ENCODE data around the gene TRIO.
A peak's percentile ranks its signal among the peaks of the same experiment; 100 is the strongest.

TRIO gene

GRCh38 chr5:14501353-14502293 lies 358.5 kb downstream of the TRIO start:
- DNase-seq, result no peak

GRCh38 chr5:14502294-14502690 lies 359.1 kb downstream of the TRIO start:
- DNase-seq, result no peak

- no peak for DNase-seq
Measured at GRCh38 chr5:14503017-14503680, 360.0 kb downstream of the TRIO start.

- no peak for DNase-seq
Measured at GRCh38 chr5:14503681-14504331, 360.7 kb downstream of the TRIO start.

DNA sequence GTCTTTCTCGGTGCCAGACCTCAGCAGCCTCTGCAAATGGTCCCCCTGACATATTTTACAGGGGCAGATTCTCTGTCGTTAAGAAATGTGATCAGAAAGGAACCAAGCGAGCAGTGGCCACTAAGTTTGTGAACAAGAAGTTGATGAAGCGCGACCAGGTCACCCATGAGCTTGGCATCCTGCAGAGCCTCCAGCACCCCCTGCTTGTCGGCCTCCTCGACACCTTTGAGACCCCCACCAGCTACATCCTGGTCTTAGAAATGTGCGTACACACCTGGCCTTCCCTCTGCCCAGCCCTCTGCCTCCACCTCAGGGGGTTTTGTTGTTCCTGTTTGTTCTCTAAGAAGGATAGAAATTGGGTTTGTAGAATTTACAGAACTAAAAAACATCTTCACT lies 361.2 kb downstream of the TRIO start:
- DNase-seq, result no peak

DNA sequence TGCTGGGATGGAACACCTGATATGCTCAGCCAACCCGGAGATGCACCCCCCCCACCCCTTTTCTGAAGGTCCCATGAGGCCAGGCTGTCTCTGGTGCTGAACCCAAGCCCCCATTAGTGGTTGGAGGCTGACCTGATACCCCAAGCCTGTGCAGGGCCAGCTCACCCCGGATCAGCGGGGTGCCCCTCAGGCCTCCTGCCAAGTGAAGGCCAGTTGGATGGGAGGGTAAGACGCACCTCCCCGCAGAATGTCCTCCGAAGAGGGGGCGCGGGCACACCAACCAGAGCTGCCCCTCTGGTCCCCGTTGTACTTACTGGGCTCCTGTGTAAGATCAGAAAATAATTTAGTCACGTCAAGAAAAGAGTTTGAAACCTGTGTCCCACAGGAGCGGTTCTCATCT lies 361.7 kb downstream of the TRIO start:
- no peak for DNase-seq

- peak; percentile 11 for DNase-seq
Measured at GRCh38 chr5:14505310-14506139, 362.4 kb downstream of the TRIO start.

DNA sequence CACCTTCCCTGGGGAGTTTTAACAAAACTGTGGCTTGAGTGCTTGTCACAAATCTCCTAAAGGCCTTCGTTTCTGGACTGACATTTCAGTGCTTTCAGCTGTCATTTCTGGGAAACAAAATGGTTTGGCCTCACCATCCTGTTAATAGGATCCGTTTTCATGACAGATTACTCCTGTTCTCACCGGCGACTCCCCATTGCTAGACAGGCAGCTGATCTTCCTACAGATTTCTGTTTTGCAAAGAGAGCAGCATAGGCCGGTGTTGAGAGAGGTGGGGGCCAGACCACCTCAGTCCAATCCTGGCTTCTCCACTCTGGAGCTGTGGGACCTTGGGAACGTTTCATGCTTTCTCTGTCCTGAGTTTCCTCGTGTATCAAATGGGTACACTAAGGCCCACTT lies 363.0 kb downstream of the TRIO start:
- DNase-seq, result no peak

DNA sequence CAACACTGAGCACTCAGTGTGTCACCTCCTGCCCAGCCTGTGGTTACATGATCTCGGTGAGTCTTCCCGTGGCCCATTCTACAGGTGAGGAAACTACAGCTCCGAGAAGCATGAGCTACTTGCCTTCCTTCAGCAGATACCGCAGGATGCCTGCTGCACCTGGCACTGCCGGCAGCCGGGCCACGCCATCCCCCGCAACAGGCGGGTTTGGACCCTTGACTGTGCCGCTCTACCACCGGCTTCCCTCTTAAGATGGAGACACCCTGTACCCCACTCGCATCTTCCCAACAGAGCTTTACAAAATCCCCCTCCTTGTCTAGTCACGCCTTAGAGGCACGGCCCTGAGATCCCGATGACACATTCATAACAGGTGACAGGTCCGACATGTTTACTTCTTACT lies 363.5 kb downstream of the TRIO start:
- no peak for DNase-seq

DNA sequence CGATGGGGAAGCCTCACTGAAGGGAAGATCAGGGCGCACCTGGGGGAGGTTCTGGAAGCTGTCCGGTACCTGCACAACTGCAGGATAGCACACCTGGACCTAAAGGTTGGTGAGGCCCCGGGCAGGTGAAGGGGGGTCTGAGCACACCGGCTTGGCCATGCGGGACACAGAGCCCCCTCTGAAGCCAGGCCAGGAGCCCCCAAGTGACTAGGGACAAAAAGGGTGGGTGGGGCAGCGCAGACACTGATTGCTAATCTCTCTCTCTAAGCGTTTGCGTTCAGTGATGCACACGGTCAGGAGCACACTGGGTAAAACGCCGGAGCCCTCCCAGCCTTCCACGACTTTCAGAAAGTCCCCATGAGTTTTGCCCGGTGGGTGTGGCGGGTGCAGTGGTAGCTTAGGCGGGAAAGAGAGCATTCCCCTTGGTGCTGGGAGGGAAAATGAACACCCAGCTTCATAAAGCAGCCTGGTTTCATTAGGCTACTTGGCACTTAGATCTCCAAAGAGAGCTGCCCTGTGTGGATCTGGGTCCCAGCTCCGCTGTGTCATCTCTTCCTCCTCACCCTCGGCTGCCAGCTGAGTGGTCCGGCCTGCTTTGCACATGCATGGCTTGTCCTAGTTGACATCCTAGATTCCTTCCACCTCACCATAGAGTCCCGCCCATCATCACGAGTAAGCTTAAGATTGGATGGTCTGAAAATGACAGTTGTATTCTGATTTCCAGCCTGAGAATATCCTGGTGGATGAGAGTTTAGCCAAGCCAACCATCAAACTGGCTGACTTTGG lies 364.2 kb downstream of the TRIO start:
- DNase-seq, result no peak

GRCh38 chr5:14508046-14508445 lies 364.9 kb downstream of the TRIO start:
- no peak for DNase-seq

GRCh38 chr5:14509556-14509955 lies 366.4 kb downstream of the TRIO start:
- no peak for DNase-seq

GRCh38 chr5:14510156-14510734 lies 367.1 kb downstream of the TRIO start:
- no peak for DNase-seq

- no peak for DNase-seq
Measured at GRCh38 chr5:14510880-14511279, 367.7 kb downstream of the TRIO start.

DNA sequence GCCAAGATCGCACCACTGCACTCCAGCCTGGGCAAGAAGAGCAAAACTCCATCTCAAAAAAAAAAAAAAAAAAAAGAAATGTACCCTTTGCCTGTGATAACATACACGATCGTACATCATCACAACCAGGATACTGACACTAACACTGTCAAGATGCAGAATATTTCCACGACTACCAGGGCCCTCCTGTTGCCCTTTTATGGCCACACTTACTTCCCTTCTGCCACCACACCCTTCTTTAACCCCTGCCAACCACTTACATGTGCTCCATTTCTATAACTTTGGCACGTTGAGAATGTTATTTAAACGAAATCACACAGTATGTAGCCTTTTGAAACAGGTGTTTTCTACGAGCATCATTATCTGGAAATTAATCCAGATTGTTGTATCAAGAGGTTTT lies 369.4 kb downstream of the TRIO start:
- no peak for DNase-seq

DNA sequence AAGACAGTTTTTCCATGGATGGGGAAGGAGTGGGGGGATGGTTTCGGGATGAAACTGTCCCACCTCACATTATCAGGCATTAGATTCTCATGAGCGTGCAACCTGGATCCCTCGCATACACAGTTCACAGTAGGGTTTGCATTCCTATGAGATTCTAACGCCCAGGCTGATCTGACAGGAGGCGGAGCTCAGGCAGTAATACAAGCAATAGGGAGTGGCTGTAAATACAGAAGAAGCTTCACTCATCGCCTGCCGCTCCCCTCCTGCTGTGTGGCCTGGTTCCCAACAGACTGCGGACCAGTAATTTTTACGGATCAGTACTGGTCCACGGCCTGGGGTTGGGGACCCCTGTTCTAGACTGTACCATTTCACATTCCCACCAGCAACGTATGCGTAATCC lies 370.1 kb downstream of the TRIO start:
- no peak for DNase-seq

DNA sequence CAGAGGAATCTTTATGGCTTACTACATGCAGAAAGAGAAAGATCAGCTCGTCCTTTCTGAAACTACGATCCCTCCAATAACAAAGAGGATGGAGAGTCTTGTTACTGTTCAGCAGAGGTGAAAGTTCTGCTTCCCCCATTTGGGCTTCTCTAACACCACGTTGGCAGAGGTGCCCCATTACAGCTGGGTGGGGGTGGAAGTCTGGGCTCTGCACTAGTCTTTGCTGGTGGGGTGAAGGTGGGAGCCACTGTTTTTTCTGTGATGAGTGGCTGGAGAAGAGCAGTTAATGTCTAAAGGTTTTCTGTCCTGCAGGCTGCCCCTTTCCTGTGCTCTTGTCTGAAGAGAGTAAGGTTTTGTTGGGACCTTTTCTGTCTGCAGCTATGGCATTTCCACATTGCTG lies 373.8 kb downstream of the TRIO start:
- DNase-seq, result no peak

DNA sequence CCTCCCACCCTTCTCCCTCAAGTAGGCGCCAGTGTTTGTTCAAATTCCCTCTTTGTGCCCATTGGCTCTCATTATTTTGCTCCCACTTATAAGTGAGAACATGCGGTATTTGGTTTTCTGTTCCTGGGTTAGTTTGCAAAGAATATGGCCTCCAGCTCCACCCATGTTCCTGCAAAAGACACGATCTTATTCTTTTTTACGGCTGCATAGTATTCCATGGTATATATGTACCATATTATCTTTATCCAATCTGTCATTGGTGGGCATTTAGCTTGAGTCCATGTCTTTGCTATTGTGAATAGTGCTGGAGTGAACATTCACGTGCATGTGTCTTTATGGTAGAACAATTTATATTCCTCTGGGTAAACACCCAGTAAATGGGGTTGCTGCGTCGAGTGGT lies 375.5 kb downstream of the TRIO start:
- DNase-seq, result no peak

GRCh38 chr5:14521748-14522147 lies 378.6 kb downstream of the TRIO start:
- no peak for DNase-seq

DNA sequence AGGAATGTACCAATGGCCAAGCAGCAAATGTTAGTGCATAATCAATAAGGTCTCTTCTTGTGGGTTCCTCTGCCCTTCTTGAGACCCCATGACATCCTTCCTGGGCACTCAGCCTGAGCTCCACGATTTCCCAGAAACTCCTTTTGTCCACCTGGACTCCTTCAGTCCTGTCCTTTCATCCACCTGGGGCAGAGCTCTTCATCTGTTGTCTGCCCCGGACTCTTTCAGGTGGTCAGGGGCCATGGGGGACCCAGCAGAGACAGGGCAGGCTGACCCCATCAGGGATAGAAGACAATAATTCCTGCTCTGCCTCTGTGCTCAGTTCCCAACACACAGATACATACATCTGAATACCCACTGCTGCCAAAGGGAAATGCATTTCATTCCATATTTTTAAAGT lies 379.6 kb downstream of the TRIO start:
- DNase-seq, result no peak

DNA sequence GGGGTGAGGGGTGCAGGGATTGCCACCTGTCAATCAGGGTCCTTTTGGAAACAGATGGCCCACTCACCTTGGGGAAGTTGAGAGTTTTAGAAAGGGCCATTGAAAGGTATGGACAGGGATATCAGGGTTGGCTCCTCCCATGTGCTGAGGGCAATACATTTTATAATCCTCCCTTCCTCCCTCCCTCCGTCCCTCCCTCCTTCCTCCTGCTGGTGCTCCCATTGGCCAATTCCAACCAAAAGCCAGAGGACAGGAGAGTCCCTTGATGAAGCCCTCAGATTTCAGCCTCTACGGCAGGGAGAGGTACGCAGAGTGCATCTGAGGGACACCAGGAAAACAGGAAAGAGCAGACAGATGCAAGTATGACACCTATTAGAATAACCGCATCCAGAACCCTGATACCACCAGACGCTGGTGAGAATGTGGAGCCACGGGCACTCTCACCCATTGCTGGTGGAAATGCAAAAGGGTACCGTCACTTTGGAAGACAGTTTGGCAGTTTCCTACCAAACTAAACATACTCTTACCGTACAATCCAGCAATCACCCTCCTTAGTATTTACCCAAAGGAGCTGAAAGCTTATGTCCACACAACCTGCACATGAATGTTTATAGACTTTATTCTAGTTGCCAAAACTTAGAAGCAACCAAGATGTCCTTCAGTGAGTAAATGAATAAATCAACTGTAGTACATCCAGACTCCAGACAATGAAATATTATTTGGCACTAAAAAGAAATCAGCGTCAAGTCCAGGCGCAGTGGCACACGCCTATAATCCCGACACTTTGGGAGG lies 380.3 kb downstream of the TRIO start:
- DNase-seq, result no peak

All from hematopoietic multipotent progenitor cell treated with erythropoietin and hydrocortisone succinate and interleukin-3 and kit ligand, for 6 days (in vitro differentiated cells).